Stomach smooth muscle (tissue), 2 donors: ENCODE data around the gene CELA3A.
"Not testable (repeated sequence)": the region's sequence is repeated elsewhere in the genome, so short reads cannot be mapped to it uniquely, and the experiment has no call there.

Experiments
- H3K27ac ChIP-seq: one replicate; pipeline ENCODE4 v1.7.0; 2013; ENCODE audit warnings: mild to moderate bottlenecking, low read length, inconsistent platforms
- H3K27me3 ChIP-seq, 2 donors: one replicate each; pipeline ENCODE4 v1.7.0; 2013; ENCODE audit warnings: low read length in 2 of 2; ENCODE audit not compliant: insufficient read depth in 2 of 2, control insufficient read depth in 1 of 2
- H3K36me3 ChIP-seq, 2 donors: one replicate each; pipeline ENCODE4 v1.7.0; 2013; ENCODE audit warnings: low read length in 2 of 2; ENCODE audit not compliant: control insufficient read depth in 2 of 2, insufficient read depth in 2 of 2
- H3K4me1 ChIP-seq: one replicate; pipeline ENCODE4 v1.7.0; 2013; ENCODE audit warnings: low read length; ENCODE audit not compliant: control insufficient read depth, insufficient read depth
- H3K4me3 ChIP-seq, 2 donors: one replicate each; pipeline ENCODE4 v1.7.0; 2013; ENCODE audit warnings: low read length in 2 of 2
- H3K9ac ChIP-seq, 2 donors: one replicate each; pipeline ENCODE4 v1.7.0; 2013; ENCODE audit warnings: low read length in 2 of 2, mild to moderate bottlenecking in 1 of 2
- H3K9me3 ChIP-seq, 2 donors: one replicate each; pipeline ENCODE4 v1.7.0; 2013; ENCODE audit warnings: low read length in 2 of 2; ENCODE audit not compliant: control insufficient read depth in 2 of 2
- donor health status: healthy.
- donor health status: Pancreatic carcinoma.

Gene CELA3A

GRCh38 chr1:22021061-22021460 is 19.6 kb downstream of the CELA3A start:
- Histone ChIP-seq H3K9ac (no peak overlapping the region), H3K4me1 (peaks cover 11% of the 10 kb centered on the region), H3K36me3 (no peaks in the 10 kb centered on the region), H3K4me3 (no peak overlapping the region), H3K9me3 (no peaks in the 10 kb centered on the region), H3K27ac (no peak overlapping the region), H3K27me3 (no peaks in the 10 kb centered on the region)

- H3K4me3 ChIP-seq, result peak overlapping the region; percentile 99 to 100
- H3K9ac ChIP-seq, result peak overlapping the region; percentile 84 to 100
- H3K4me1 ChIP-seq, result peaks cover 16% of the 10 kb centered on the region
- peak overlapping the region; percentile 96 for H3K27ac ChIP-seq
- no peaks in the 10 kb centered on the region for H3K27me3 ChIP-seq
- H3K36me3 ChIP-seq, result no peaks in the 10 kb centered on the region
- no peaks in the 10 kb centered on the region for H3K9me3 ChIP-seq
These were observed 23.3 kb downstream of the CELA3A start for GRCh38 chr1:22024485-22025367.

GRCh38 chr1:22025368-22026155 is 24.1 kb downstream of the CELA3A start:
- peaks cover 19% of the 10 kb centered on the region for H3K4me1 ChIP-seq
- H3K27ac ChIP-seq, result peak overlapping the region; percentile 96
- peaks cover 0 to 2% of the 10 kb centered on the region in 2 donors for H3K36me3 ChIP-seq
- H3K9me3 ChIP-seq, result no peaks in the 10 kb centered on the region
- no peaks in the 10 kb centered on the region for H3K27me3 ChIP-seq
- peak overlapping the region; percentile 100 for H3K9ac ChIP-seq
- peak overlapping the region; percentile 99 to 100 for H3K4me3 ChIP-seq

- Histone ChIP-seq H3K27me3 (no peaks in the 10 kb centered on the region), H3K4me3 (no peak overlapping the region), H3K9me3 (no peaks in the 10 kb centered on the region), H3K36me3 (peaks cover 0 to 7% of the 10 kb centered on the region in 2 donors), H3K27ac (no peak overlapping the region), H3K9ac (no peak overlapping the region), H3K4me1 (peaks cover 27% of the 10 kb centered on the region)
These were observed 25.4 kb downstream of the CELA3A start for GRCh38 chr1:22026924-22027289.

- Histone ChIP-seq H3K9me3 (no peaks in the 10 kb centered on the region), H3K27ac (peak overlapping the region; percentile 76), H3K36me3 (peaks cover 0 to 8% of the 10 kb centered on the region in 2 donors), H3K4me3 (no peak overlapping the region), H3K9ac (no peak overlapping the region), H3K27me3 (no peaks in the 10 kb centered on the region), H3K4me1 (peaks cover 25% of the 10 kb centered on the region)
These were observed 28.6 kb downstream of the CELA3A start for GRCh38 chr1:22030057-22030456.

GRCh38 chr1:22030473-22030872 is 29.0 kb downstream of the CELA3A start:
- Histone ChIP-seq H3K27me3 (no peaks in the 10 kb centered on the region), H3K27ac (peak overlapping the region; percentile 76), H3K9ac (no peak overlapping the region), H3K36me3 (peaks cover 0 to 8% of the 10 kb centered on the region in 2 donors), H3K4me1 (peaks cover 25% of the 10 kb centered on the region), H3K9me3 (no peaks in the 10 kb centered on the region), H3K4me3 (no peak overlapping the region)

GRCh38 chr1:22031214-22031962 is 29.9 kb downstream of the CELA3A start:
- Histone ChIP-seq H3K4me3 (peak overlapping the region; percentile 17 to 29), H3K27ac (peak overlapping the region; percentile 76), H3K9ac (peak overlapping the region in 1 of 2 donors; percentile 17), H3K36me3 (peaks cover 0 to 8% of the 10 kb centered on the region in 2 donors), H3K4me1 (peaks cover 20% of the 10 kb centered on the region), H3K9me3 (no peaks in the 10 kb centered on the region), H3K27me3 (no peaks in the 10 kb centered on the region)

- H3K27ac ChIP-seq, H3K4me3 ChIP-seq, H3K27me3 ChIP-seq, H3K9ac ChIP-seq, H3K9me3 ChIP-seq, H3K36me3 ChIP-seq: not testable (repeated sequence)
- peaks cover 39% of the 10 kb centered on the region for H3K4me1 ChIP-seq
These were observed 33.4 kb downstream of the CELA3A start for GRCh38 chr1:22034834-22035233.

GRCh38 chr1:22037520-22037919 is 36.1 kb downstream of the CELA3A start:
- peaks cover 33% of the 10 kb centered on the region for H3K4me1 ChIP-seq
- no peak overlapping the region for H3K9ac ChIP-seq

GRCh38 chr1:22038036-22038435 is 36.6 kb downstream of the CELA3A start:
- H3K9me3 ChIP-seq, result no peaks in the 10 kb centered on the region
- peak overlapping the region; percentile 49 for H3K27ac ChIP-seq
- H3K36me3 ChIP-seq, result no peaks in the 10 kb centered on the region
- no peak overlapping the region for H3K4me3 ChIP-seq
- no peak overlapping the region for H3K9ac ChIP-seq
- no peaks in the 10 kb centered on the region for H3K27me3 ChIP-seq
- H3K4me1 ChIP-seq, result peaks cover 33% of the 10 kb centered on the region

More at GRCh38 chr1:22037520-22037919, 36.1 kb downstream of the CELA3A start:
- Histone ChIP-seq H3K27me3 (no peaks in the 10 kb centered on the region), H3K36me3 (peaks cover 0 to 2% of the 10 kb centered on the region in 2 donors), H3K27ac (peak overlapping the region; percentile 49), H3K4me3 (no peak overlapping the region), H3K9me3 (no peaks in the 10 kb centered on the region)
